ENCODE results near the gene C11orf68.

C11orf68 gene

DNA sequence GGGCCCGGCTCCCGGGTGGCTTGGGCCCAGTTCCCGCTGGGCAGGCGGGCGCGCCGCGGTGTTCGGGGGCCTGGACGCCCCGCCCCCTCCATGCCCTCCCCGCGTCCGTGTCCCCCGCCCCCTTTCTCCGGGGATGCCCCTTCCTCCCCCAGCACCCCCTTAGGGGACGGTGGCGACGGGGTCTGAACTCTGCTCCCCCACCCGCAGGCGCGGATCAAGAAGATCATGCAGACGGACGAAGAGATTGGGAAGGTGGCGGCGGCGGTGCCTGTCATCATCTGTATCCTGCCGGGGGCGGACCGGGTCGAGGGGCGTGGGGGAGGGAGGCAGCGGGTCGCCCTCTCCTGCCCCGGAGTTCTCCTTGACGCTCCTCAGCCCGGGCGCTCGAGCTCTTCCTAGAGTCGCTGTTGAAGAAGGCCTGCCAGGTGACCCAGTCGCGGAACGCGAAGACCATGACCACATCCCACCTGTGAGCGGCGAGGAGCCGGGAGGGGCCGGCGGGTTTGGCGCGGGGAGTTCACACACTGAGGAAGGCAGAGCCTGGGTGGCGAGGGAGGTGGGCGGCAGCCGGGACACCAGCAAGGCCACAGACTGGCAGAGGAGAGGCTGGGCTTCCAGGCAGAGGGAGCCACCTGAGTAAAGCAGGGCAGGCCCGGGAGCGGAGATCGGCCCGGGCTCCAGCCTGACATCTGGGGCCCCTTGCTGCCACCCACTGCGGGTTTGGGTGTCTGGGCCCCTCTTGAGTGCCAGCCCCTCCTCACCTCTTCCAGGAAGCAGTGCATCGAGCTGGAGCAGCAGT lies 910 bp upstream of the C11orf68 start:
- Histone ChIP-seq H3K9me3 (ENCODE audit: control insufficient read depth, insufficient read depth, low read length) (no peaks in the 10 kb centered on the region), H3K36me3 (ENCODE audit: control insufficient read depth, insufficient read depth, low read length) (peaks cover 9% of the 10 kb centered on the region), H3K4me1 (ENCODE audit: control insufficient read depth, insufficient read depth, low read length) (peaks cover 2% of the 10 kb centered on the region), H3K27me3 (ENCODE audit: control insufficient read depth, insufficient read depth, low read length) (no peaks in the 10 kb centered on the region), H3K9ac (ENCODE audit: low read depth, low read length) (peak overlapping the region; percentile 37), H3K4me3 (ENCODE audit: low read depth, low read length) (peak overlapping the region; percentile 62)

DNA sequence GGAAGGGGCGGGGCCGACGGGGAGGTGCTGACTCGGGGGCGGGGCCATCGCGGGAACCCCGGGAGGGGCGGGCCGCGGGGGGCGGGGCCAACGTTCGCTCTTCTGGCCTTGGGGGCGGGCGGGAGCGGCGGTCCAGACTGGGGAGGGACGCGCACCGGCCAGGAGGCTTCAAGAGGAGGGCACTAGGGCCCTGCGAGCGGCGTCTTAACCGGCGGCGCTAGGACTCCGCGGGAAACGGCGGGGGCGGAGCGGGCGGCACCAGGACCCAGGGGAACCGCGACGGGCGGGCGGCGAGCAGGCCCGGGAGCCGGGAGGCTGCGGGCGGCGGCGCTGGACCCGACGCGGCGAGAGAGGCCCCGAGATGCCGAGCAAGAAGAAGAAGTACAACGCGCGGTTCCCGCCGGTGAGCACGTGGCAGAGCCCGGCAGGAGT lies 295 bp upstream of the C11orf68 start, which contains the start of gene DRAP1:
Gene DRAP1 (plus strand): TSS at position 286 of the 432 bp plus-strand sequence. CDS start 76 bp downstream, at position 362.
- Histone ChIP-seq H3K9ac (ENCODE audit: low read depth, low read length) (peak within 1 kb of the TSS; percentile 88), H3K9me3 (ENCODE audit: control insufficient read depth, insufficient read depth, low read length) (no peaks in the 10 kb centered on the region), H3K36me3 (ENCODE audit: control insufficient read depth, insufficient read depth, low read length) (peaks cover 9% of the 10 kb centered on the region), H3K4me1 (ENCODE audit: control insufficient read depth, insufficient read depth, low read length) (peaks cover 2% of the 10 kb centered on the region), H3K4me3 (ENCODE audit: low read depth, low read length) (peak within 1 kb of the TSS; percentile 89), H3K27me3 (ENCODE audit: control insufficient read depth, insufficient read depth, low read length) (no peaks in the 10 kb centered on the region)

DNA sequence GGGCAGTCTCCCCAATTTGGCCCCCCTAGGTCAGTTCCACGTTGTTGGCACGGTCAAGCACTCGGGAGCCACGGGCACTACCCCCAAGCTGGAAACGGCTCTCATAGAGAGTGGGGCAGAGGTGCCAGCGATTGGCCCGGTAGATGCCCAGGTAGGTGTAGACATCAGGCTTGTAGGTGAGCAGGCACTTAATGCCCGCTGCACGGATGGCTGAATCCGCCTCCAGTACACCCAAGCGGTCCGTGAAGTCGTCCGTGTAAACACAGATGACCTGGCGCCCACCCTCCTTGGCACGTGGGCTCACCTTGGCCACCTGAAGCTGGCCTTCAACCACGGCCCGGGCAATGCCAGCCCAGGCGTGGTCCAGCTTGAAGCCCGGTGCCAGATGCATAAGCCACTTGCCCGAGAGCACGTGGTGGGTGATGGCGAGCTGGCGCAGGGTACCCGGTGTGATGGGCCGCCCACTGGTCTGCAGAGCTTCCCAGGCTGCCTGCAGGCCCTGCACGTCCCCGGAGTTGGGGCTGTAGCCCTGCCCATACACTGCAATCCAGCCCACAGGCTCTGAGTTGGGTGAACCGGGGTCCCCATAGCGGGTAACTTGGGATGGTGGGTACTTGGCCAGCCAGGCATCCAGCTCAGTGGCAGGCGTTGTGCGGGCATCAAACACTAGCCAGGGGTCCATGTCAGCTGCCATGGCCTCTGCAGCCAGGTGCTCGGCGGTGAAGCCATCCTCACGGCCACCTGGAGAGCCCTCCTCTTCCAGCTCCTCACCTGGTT lies 1.2 kb downstream of the C11orf68 start:
- no peaks in the 10 kb centered on the region for H3K9me3 ChIP-seq (ENCODE audit: control insufficient read depth, insufficient read depth, low read length)
- H3K27me3 ChIP-seq (ENCODE audit: control insufficient read depth, insufficient read depth, low read length) = no peaks in the 10 kb centered on the region
- H3K9ac ChIP-seq (ENCODE audit: low read depth, low read length) = no peak overlapping the region
- H3K4me3 ChIP-seq (ENCODE audit: low read depth, low read length) = peak overlapping the region; percentile 89
- H3K4me1 ChIP-seq (ENCODE audit: control insufficient read depth, insufficient read depth, low read length) = peaks cover 2% of the 10 kb centered on the region
- peaks cover 9% of the 10 kb centered on the region for H3K36me3 ChIP-seq (ENCODE audit: control insufficient read depth, insufficient read depth, low read length)

DNA sequence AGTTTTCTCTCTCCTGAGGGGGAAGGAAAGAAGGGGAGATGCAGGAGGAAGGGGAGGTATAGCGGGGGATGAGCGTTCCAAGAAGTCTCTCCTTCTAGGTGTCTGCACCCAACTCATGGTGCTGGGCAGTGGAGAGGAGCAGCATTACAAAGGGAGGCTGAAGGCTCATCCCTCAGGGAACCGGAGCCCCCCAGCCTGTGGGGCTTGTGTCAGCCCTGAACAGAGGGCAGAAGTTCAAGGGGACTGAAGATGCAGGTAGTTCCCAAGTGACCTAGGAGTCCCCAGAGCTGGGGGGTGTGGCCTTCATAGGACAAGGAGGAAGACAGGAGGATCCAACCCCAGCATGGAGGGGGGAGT lies 1.8 kb downstream of the C11orf68 start:
- H3K9ac ChIP-seq (ENCODE audit: low read depth, low read length) = no peak overlapping the region
- H3K4me3 ChIP-seq (ENCODE audit: low read depth, low read length) = no peak overlapping the region
- no peaks in the 10 kb centered on the region for H3K27me3 ChIP-seq (ENCODE audit: control insufficient read depth, insufficient read depth, low read length)
- H3K9me3 ChIP-seq (ENCODE audit: control insufficient read depth, insufficient read depth, low read length) = no peaks in the 10 kb centered on the region
- peaks cover 2% of the 10 kb centered on the region for H3K4me1 ChIP-seq (ENCODE audit: control insufficient read depth, insufficient read depth, low read length)
- peaks cover 4% of the 10 kb centered on the region for H3K36me3 ChIP-seq (ENCODE audit: control insufficient read depth, insufficient read depth, low read length)

DNA sequence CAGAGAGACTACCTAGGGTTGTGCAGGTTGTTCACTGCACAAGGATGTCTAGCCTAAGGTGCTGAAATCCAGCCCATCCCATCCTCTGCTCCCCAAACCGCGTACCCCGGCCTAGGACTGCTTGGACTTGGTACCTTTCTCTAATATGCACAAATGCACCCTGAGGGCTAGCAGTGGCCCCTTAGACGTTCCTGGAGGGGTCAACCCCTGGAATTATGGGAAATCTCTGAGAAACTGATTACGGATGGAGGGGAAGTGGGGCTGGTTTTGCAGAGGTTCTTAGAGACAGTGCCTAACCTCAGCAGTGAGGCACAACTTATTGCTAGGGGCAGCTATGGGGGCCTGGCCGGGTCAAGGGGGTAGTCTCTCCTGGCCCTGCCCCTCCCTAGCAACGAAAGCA lies 2.5 kb downstream of the C11orf68 start:
- peaks cover 3% of the 10 kb centered on the region for H3K36me3 ChIP-seq (ENCODE audit: control insufficient read depth, insufficient read depth, low read length)
- no peak overlapping the region for H3K9ac ChIP-seq (ENCODE audit: low read depth, low read length)
- H3K27me3 ChIP-seq (ENCODE audit: control insufficient read depth, insufficient read depth, low read length) = no peaks in the 10 kb centered on the region
- no peak overlapping the region for H3K4me3 ChIP-seq (ENCODE audit: low read depth, low read length)
- peaks cover 2% of the 10 kb centered on the region for H3K4me1 ChIP-seq (ENCODE audit: control insufficient read depth, insufficient read depth, low read length)
- H3K9me3 ChIP-seq (ENCODE audit: control insufficient read depth, insufficient read depth, low read length) = no peaks in the 10 kb centered on the region

DNA sequence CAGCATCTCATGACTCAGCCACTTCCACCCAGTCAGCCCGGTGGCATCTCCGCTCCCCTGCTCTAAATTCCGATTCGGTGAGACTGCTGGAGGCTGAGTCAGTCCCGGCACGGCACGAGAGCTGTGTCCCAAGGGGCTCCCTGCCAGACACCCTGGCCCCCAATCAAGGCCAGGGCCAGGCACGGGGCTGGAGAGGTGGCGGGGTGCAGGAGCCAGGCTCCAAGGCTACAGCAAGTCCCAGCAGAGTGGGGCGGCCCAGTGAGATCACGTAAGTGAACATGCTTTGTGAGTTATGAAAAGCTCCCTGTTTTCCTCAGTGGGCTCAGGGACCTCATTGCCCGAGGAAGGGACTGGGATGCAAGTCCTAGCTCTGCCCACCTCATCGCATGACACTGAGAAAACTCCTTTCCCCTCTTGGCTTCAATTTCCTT lies 3.0 kb downstream of the C11orf68 start:
- Histone ChIP-seq H3K4me3 (ENCODE audit: low read depth, low read length) (no peak overlapping the region), H3K4me1 (ENCODE audit: control insufficient read depth, insufficient read depth, low read length) (peaks cover 2% of the 10 kb centered on the region), H3K36me3 (ENCODE audit: control insufficient read depth, insufficient read depth, low read length) (no peaks in the 10 kb centered on the region), H3K27me3 (ENCODE audit: control insufficient read depth, insufficient read depth, low read length) (no peaks in the 10 kb centered on the region), H3K9ac (ENCODE audit: low read depth, low read length) (no peak overlapping the region), H3K9me3 (ENCODE audit: control insufficient read depth, insufficient read depth, low read length) (no peaks in the 10 kb centered on the region)

DNA sequence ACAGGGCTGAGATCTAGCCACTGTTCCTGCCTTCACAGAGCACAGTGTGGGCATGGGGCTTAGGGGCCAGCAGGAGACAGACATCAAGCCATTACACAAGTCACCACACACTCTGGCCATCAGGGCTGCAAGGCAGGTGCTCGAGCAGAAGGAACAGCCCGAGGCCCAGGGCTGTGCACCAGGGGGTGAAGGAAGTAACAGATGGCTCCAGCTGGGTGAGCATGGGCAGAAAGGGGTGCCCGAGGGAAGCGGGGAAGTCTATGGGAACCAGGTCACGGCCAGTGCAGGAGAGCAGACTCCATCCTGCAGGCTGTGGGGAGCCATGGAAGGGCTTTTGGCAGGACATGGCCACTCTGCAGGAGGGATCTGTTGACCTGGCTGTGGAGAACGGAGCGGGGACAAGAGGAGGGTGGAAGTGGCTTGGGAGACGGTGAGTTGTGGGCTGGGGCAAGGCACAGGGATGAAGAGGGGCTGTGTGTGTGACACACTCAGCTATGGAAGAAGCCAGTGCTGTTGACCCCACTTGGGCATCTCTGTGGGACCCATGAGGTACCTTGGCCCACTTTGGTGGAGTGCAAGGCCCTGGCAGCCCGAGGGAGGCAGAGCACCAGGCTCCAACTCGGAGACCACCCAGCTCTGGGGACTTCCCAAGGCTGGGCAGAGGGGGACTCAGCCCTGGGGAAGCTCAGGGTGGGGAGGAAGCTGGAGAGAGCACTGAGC lies 3.6 kb downstream of the C11orf68 start:
- no peak overlapping the region for H3K4me3 ChIP-seq (ENCODE audit: low read depth, low read length)
- H3K9me3 ChIP-seq (ENCODE audit: control insufficient read depth, insufficient read depth, low read length) = no peaks in the 10 kb centered on the region
- H3K36me3 ChIP-seq (ENCODE audit: control insufficient read depth, insufficient read depth, low read length) = no peaks in the 10 kb centered on the region
- peaks cover 2% of the 10 kb centered on the region for H3K4me1 ChIP-seq (ENCODE audit: control insufficient read depth, insufficient read depth, low read length)
- no peak overlapping the region for H3K9ac ChIP-seq (ENCODE audit: low read depth, low read length)
- H3K27me3 ChIP-seq (ENCODE audit: control insufficient read depth, insufficient read depth, low read length) = no peaks in the 10 kb centered on the region

DNA sequence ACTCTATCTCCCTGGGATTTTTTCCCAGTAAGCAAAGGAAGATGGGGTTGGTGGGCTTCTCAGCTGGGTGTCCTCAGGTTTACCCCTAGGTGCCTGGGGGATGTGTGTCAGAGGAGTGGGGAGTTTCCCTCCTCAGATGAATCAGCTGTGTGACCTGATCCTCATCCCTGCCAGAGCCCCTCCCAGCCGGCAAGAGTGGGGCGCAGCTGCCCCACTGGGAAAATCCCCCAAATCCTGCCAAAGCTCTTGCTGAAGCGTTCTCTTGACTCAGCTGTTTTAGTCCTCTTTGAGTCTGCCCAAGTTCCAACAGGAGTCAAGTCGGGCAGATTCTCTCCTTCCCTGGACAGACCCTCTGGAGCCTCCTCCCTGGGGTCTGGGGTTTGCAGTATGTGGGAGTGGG lies 6.0 kb downstream of the C11orf68 start:
- no peak overlapping the region for H3K4me3 ChIP-seq (ENCODE audit: low read depth, low read length)
- no peaks in the 10 kb centered on the region for H3K4me1 ChIP-seq (ENCODE audit: control insufficient read depth, insufficient read depth, low read length)
- H3K9ac ChIP-seq (ENCODE audit: low read depth, low read length) = no peak overlapping the region
- H3K9me3 ChIP-seq (ENCODE audit: control insufficient read depth, insufficient read depth, low read length) = no peaks in the 10 kb centered on the region
- H3K27me3 ChIP-seq (ENCODE audit: control insufficient read depth, insufficient read depth, low read length) = peaks cover 10% of the 10 kb centered on the region
- H3K36me3 ChIP-seq (ENCODE audit: control insufficient read depth, insufficient read depth, low read length) = no peaks in the 10 kb centered on the region

DNA sequence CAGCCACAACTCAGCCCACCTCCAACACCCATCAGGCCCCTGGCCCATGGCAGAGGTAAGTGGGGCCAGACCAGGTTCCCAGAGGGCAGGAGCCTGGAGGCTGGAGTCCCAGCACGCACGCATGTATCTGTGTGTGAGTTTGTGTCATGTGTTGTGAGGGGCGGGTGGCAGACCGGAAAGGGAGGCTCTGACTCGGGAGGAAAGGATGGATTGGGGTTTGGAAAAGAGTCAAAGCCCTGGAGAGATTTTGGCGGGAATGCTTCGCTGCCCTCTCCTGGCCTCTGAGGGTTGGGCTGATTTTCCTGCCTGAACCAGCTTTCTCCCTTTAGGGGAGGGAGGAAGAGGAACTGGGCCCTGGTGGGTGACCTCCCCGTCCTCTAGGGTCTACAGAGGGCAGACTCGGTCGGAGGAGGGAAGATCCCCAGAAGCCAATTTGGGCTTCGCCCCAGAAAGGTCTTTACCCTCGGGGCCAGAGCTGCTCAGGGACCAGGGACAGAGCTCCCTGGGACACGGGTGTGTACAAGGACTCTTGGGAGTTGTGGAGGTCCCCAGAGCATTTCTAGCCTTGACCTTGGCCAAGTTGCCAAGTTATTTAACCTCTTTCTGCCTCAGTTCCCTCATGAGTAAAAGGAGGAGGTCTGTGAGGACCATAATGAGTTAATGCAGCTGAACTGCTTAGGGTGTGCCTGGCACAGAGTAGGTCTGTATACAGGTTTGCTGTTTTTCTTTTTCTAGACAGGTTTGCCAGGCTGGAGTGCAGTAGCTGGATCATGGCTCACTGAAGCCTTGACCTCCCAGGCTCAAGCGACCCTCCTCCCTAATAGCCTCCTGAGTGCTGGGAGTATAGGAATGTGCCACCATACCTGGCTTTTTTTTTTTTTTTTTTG lies 6.9 kb downstream of the C11orf68 start:
- Histone ChIP-seq H3K9me3 (ENCODE audit: control insufficient read depth, insufficient read depth, low read length) (no peaks in the 10 kb centered on the region), H3K27me3 (ENCODE audit: control insufficient read depth, insufficient read depth, low read length) (peaks cover 13% of the 10 kb centered on the region), H3K36me3 (ENCODE audit: control insufficient read depth, insufficient read depth, low read length) (no peaks in the 10 kb centered on the region), H3K9ac (ENCODE audit: low read depth, low read length) (peak overlapping the region; percentile 20), H3K4me3 (ENCODE audit: low read depth, low read length) (no peak overlapping the region), H3K4me1 (ENCODE audit: control insufficient read depth, insufficient read depth, low read length) (no peaks in the 10 kb centered on the region)

DNA sequence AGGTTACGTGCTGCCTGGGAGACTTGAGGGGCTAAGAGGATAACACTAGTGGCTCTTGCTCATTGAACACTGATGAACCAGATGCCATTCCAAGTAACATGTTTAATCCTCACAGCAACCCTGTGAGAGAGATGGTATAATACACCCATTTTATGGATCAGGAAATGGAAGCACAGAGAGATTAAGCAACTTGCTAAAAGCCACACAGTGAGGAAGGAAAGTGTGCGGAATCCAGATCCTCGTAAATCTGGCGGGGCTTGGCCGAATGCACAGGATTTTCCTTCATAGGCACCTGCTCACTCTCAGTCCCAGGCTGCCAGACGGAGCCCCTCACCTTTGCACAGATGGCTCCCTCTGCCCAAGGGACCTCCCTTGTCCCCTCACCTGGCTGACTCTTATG lies 11.0 kb downstream of the C11orf68 start:
- H3K4me1 ChIP-seq (ENCODE audit: control insufficient read depth, insufficient read depth, low read length) = peaks cover 3% of the 10 kb centered on the region

DNA sequence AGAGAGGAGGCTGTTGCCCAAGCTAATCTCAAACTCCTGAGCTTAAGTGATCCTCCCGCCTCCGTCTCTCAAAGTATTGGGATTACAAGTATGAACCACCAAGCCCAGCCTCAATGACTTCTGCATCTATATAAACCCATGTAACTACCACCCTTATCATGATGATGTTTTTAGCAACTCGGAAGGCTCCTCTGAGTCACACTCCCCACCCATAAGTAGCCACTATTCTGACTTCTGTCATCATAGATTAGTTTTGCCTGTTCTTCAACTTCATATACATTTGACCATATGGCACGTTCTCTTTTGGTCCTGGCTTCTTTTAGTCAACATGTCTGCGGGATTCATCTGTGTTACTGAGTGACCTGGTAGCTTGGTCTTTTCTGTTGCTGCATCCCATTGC lies 12.3 kb downstream of the C11orf68 start:
- no peaks in the 10 kb centered on the region for H3K9me3 ChIP-seq (ENCODE audit: control insufficient read depth, insufficient read depth, low read length)
- H3K4me1 ChIP-seq (ENCODE audit: control insufficient read depth, insufficient read depth, low read length) = peaks cover 4% of the 10 kb centered on the region
- H3K4me3 ChIP-seq (ENCODE audit: low read depth, low read length) = no peak overlapping the region
- no peaks in the 10 kb centered on the region for H3K36me3 ChIP-seq (ENCODE audit: control insufficient read depth, insufficient read depth, low read length)
- peaks cover 43% of the 10 kb centered on the region for H3K27me3 ChIP-seq (ENCODE audit: control insufficient read depth, insufficient read depth, low read length)
- no peak overlapping the region for H3K9ac ChIP-seq (ENCODE audit: low read depth, low read length)

More for the DNA sequence above, 11.0 kb downstream of the C11orf68 start:
- H3K9me3 ChIP-seq (ENCODE audit: control insufficient read depth, insufficient read depth, low read length) = no peaks in the 10 kb centered on the region
- peaks cover 30% of the 10 kb centered on the region for H3K27me3 ChIP-seq (ENCODE audit: control insufficient read depth, insufficient read depth, low read length)
- no peak overlapping the region for H3K4me3 ChIP-seq (ENCODE audit: low read depth, low read length)
- no peaks in the 10 kb centered on the region for H3K36me3 ChIP-seq (ENCODE audit: control insufficient read depth, insufficient read depth, low read length)
- H3K9ac ChIP-seq (ENCODE audit: low read depth, low read length) = no peak overlapping the region

Data from iPS-15b (cell line).